ENCODE data around the gene TMEM86B. TPM values are rescaled to one million over a fixed set of nuclear protein-coding genes. Genes with fewer than 3 reads are reported as not detected.

The TMEM86B gene
- total and polyA plus RNA-seq, 3 donors from 2014 or later: 12.8 to 13.9 (median 13.4) TPM

- Histone ChIP-seq H3K9me3 (no peaks in the 10 kb centered on the region), H3K4me3 (no peak overlapping the region), H3K27me3 (no peaks in the 10 kb centered on the region), H3K27ac (no peak overlapping the region), H3K4me1 (peaks cover 3% of the 10 kb centered on the region), H3K36me3 (ENCODE audit: low read depth, missing control alignments) (no peaks in the 10 kb centered on the region)
- intact Hi-C loops (cut with DNase I; ENCODE audit: low total_unique reads): no loop called here
- TF ChIP-seq POLR2A (IDR thresholded peaks at IDR 0.05) (no peak), CTCF (IDR thresholded peaks at IDR 0.05) (no peak)
- 94% methylated on average over 11 to 26 of the region's 36 CpGs for WGBS, 2 donors
- no peak for DNase-seq
Measured at GRCh38 chr19:55273978-55274707, 45.6 kb upstream of the TMEM86B start.

GRCh38 chr19:55272142-55272541 is 43.6 kb upstream of the TMEM86B start:
- 91 to 94% methylated on average over 18 of the region's 18 CpGs for WGBS, 2 donors
- Histone ChIP-seq H3K27ac (no peak overlapping the region), H3K27me3 (no peaks in the 10 kb centered on the region), H3K36me3 (ENCODE audit: low read depth, missing control alignments) (no peaks in the 10 kb centered on the region), H3K4me1 (no peaks in the 10 kb centered on the region), H3K9me3 (no peaks in the 10 kb centered on the region), H3K4me3 (no peak overlapping the region)
- TF ChIP-seq POLR2A (IDR thresholded peaks at IDR 0.05): no peak
- TF ChIP-seq CTCF (IDR thresholded peaks at IDR 0.05): no peak
- intact Hi-C loops (cut with DNase I; ENCODE audit: low total_unique reads): no loop called here
- DNase-seq: no peak

- H3K27ac ChIP-seq: no peak overlapping the region
- 91 to 92% methylated on average over 20 to 25 of the region's 25 CpGs for WGBS, 2 donors
- H3K4me3 ChIP-seq: no peak overlapping the region
- no peaks in the 10 kb centered on the region for H3K27me3 ChIP-seq
- intact Hi-C loops (cut with DNase I; ENCODE audit: low total_unique reads): no loop called here
- no peaks in the 10 kb centered on the region for H3K9me3 ChIP-seq
- no peaks in the 10 kb centered on the region for H3K36me3 ChIP-seq (ENCODE audit: low read depth, missing control alignments)
- H3K4me1 ChIP-seq: no peaks in the 10 kb centered on the region
- TF ChIP-seq POLR2A (IDR thresholded peaks at IDR 0.05) (no peak), CTCF (IDR thresholded peaks at IDR 0.05) (no peak)
- no peak for DNase-seq
Measured at GRCh38 chr19:55270172-55270942, 41.8 kb upstream of the TMEM86B start.

GRCh38 chr19:55269299-55269698 is 40.7 kb upstream of the TMEM86B start:
- H3K27ac ChIP-seq: no peak overlapping the region
- no peaks in the 10 kb centered on the region for H3K9me3 ChIP-seq
- H3K4me3 ChIP-seq: no peak overlapping the region
- no peaks in the 10 kb centered on the region for H3K4me1 ChIP-seq
- no peaks in the 10 kb centered on the region for H3K36me3 ChIP-seq (ENCODE audit: low read depth, missing control alignments)
- WGBS, 2 donors: 79 to 87% methylated on average over 8 of the region's 8 CpGs
- TF ChIP-seq POLR2A (IDR thresholded peaks at IDR 0.05) (no peak), CTCF (IDR thresholded peaks at IDR 0.05) (no peak)
- intact Hi-C loops (cut with DNase I; ENCODE audit: low total_unique reads): no loop called here
- H3K27me3 ChIP-seq: no peaks in the 10 kb centered on the region
- DNase-seq: no peak

Measured in testis (tissue), 3 donors.